Ishikawa (cell line): ENCODE results near the gene SSR3.

Experiments used
- CEBPB ChIP-seq: IDR thresholded peaks from 2 replicates; pipeline ENCODE4 v1.6.1; 2012
- CREB1 ChIP-seq: IDR thresholded peaks from 2 replicates; pipeline ENCODE4 v1.6.1; 2012; ENCODE audit warnings: low read depth
- EGR1 ChIP-seq: IDR thresholded peaks from 2 replicates; pipeline ENCODE4 v1.6.1; 2012
- EP300 ChIP-seq: IDR thresholded peaks from 2 replicates; pipeline ENCODE4 v1.6.1; 2012; ENCODE audit warnings: borderline replicate concordance
- FOXM1 ChIP-seq: IDR thresholded peaks from 2 replicates; pipeline ENCODE4 v1.6.1; 2012; ENCODE audit warnings: low read depth, borderline replicate concordance
- NFIC ChIP-seq: IDR thresholded peaks from 2 replicates; pipeline ENCODE4 v1.6.1; 2012
- RAD21 ChIP-seq: IDR thresholded peaks from 2 replicates; pipeline ENCODE4 v1.6.1; 2012; ENCODE audit warnings: low read depth
- TAF1 ChIP-seq: IDR thresholded peaks from 2 replicates; pipeline ENCODE4 v1.6.1; 2012; ENCODE audit warnings: low read depth, mild to moderate bottlenecking
- TCF12 ChIP-seq: IDR thresholded peaks from 2 replicates; pipeline ENCODE4 v1.6.1; 2012; ENCODE audit warnings: low read depth
- TEAD4 ChIP-seq: IDR thresholded peaks from 2 replicates; pipeline ENCODE4 v1.6.1; 2012
- YY1 ChIP-seq: IDR thresholded peaks from 2 replicates; pipeline ENCODE4 v1.6.1; 2012; ENCODE audit warnings: low read depth
- ZBTB7A ChIP-seq: IDR thresholded peaks from 2 replicates; pipeline ENCODE4 v1.6.1; 2012; ENCODE audit warnings: low read depth
- TF ChIP-seq, protein P1 (sequence below): IDR thresholded peaks from 2 replicates; pipeline ENCODE4 v1.6.1; 2012
- TF ChIP-seq, protein P2 (sequence below): IDR thresholded peaks from 2 replicates; pipeline ENCODE4 v1.6.1; 2012
- TF ChIP-seq, protein P3 (sequence below): IDR thresholded peaks from 2 replicates; pipeline ENCODE4 v1.6.1; 2012; ENCODE audit warnings: low read depth, mild to moderate bottlenecking

The SSR3 gene

GRCh38 chr3:156551261-156551660 lies 3.7 kb downstream of the SSR3 start:
- TF ChIP-seq EGR1 (no peak), TEAD4 (no peak), RAD21 (no peak), CREB1 (no peak), NFIC (no peak), YY1 (no peak), FOXM1 (no peak), TAF1 (no peak), EP300 (no peak), CEBPB (no peak), ZBTB7A (no peak), TCF12 (no peak)
- TF ChIP-seq, protein P1, sequence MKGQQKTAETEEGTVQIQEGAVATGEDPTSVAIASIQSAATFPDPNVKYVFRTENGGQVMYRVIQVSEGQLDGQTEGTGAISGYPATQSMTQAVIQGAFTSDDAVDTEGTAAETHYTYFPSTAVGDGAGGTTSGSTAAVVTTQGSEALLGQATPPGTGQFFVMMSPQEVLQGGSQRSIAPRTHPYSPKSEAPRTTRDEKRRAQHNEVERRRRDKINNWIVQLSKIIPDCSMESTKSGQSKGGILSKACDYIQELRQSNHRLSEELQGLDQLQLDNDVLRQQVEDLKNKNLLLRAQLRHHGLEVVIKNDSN, result no peak
- TF ChIP-seq, protein P2, sequence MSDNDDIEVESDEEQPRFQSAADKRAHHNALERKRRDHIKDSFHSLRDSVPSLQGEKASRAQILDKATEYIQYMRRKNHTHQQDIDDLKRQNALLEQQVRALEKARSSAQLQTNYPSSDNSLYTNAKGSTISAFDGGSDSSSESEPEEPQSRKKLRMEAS, result no peak
- TF ChIP-seq, protein P3, sequence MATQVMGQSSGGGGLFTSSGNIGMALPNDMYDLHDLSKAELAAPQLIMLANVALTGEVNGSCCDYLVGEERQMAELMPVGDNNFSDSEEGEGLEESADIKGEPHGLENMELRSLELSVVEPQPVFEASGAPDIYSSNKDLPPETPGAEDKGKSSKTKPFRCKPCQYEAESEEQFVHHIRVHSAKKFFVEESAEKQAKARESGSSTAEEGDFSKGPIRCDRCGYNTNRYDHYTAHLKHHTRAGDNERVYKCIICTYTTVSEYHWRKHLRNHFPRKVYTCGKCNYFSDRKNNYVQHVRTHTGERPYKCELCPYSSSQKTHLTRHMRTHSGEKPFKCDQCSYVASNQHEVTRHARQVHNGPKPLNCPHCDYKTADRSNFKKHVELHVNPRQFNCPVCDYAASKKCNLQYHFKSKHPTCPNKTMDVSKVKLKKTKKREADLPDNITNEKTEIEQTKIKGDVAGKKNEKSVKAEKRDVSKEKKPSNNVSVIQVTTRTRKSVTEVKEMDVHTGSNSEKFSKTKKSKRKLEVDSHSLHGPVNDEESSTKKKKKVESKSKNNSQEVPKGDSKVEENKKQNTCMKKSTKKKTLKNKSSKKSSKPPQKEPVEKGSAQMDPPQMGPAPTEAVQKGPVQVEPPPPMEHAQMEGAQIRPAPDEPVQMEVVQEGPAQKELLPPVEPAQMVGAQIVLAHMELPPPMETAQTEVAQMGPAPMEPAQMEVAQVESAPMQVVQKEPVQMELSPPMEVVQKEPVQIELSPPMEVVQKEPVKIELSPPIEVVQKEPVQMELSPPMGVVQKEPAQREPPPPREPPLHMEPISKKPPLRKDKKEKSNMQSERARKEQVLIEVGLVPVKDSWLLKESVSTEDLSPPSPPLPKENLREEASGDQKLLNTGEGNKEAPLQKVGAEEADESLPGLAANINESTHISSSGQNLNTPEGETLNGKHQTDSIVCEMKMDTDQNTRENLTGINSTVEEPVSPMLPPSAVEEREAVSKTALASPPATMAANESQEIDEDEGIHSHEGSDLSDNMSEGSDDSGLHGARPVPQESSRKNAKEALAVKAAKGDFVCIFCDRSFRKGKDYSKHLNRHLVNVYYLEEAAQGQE, result no peak

GRCh38 chr3:156548902-156549301 lies 6.0 kb downstream of the SSR3 start:
- TF ChIP-seq TAF1 (no peak), CREB1 (no peak)

DNA sequence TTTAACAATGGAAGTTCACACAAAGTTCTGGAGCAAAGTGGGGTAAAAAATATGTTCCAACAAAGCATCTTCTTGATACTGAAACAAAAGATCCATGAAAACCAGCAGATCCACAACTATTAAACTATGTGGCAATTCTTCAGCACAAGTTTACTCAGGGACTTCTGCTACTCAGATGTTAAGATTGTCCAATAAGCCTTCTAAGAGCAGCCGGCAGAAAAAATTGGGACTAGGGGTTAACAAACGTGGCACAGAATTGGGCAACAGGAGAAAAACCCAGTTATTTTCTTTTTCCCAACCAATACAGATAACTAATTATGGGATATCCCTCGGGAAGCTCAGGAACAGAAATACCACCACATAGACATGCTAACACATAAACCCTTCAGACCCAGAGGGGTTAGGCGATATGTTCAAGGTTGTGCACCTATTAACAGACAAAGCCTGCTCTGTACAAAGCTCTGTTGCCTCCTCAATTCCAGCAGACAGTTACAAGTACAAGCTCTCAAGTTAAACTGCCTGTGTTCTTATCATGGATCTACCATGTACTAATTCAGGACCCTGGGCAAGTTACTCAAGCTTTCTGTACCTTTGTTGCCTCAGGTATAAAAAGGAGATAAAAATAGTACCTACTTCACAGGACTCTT lies 6.8 kb downstream of the SSR3 start:
- TF ChIP-seq, protein P1, result no peak
- no peak for TF ChIP-seq CEBPB
- TF ChIP-seq EGR1, result no peak
- no peak for TF ChIP-seq FOXM1
- no peak for TF ChIP-seq TAF1
- TF ChIP-seq, protein P3, result no peak
- TF ChIP-seq TCF12, result no peak
- TF ChIP-seq ZBTB7A, result no peak
- TF ChIP-seq EP300, result no peak
- no peak for TF ChIP-seq NFIC
- no peak for TF ChIP-seq RAD21
- TF ChIP-seq TEAD4, result no peak
- TF ChIP-seq, protein P2, result no peak
- TF ChIP-seq CREB1, result no peak

DNA sequence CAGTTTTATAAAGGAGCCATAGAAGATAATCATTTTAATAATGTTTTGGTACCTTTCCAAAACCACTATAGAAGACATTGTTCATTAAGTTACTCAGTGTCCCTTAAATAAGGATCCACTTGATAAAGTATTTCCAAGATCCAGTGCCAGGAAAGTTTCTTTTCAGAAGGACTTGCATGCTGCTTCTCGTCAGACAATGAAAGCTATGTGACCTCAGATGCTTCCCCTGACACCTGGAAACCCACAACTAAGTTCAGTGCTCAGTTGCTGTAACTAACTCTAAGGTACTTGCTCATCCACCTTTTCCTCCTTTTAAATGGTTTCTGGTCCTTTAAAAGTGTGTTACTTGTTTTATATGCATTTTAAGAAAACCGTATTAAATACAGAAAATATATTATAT lies 7.3 kb downstream of the SSR3 start:
- no peak for TF ChIP-seq CEBPB
- no peak for TF ChIP-seq CREB1
- no peak for TF ChIP-seq TAF1
- TF ChIP-seq EP300, result no peak
- TF ChIP-seq YY1, result no peak
- TF ChIP-seq, protein P1, result no peak
- TF ChIP-seq, protein P2, result no peak
- TF ChIP-seq, protein P3, result no peak
- no peak for TF ChIP-seq FOXM1
- TF ChIP-seq TCF12, result no peak
- no peak for TF ChIP-seq EGR1
- TF ChIP-seq ZBTB7A, result no peak
- no peak for TF ChIP-seq TEAD4
- TF ChIP-seq RAD21, result no peak
- no peak for TF ChIP-seq NFIC
